HG03196 (cell line): ENCODE results near the gene TRAPPC12.
A peak's percentile ranks its signal among the peaks of the same experiment; 100 is the strongest.
"Not testable (repeated sequence)": the region's sequence is repeated elsewhere in the genome, so short reads cannot be mapped to it uniquely, and the experiment has no call there.

Source experiments
- ATAC-seq: cut with Tn5 transposase; IDR thresholded peaks from one replicate; pipeline ENCODE4 v1.9.1; 2021; ENCODE audit not compliant: unreplicated experiment

TRAPPC12 gene

DNA sequence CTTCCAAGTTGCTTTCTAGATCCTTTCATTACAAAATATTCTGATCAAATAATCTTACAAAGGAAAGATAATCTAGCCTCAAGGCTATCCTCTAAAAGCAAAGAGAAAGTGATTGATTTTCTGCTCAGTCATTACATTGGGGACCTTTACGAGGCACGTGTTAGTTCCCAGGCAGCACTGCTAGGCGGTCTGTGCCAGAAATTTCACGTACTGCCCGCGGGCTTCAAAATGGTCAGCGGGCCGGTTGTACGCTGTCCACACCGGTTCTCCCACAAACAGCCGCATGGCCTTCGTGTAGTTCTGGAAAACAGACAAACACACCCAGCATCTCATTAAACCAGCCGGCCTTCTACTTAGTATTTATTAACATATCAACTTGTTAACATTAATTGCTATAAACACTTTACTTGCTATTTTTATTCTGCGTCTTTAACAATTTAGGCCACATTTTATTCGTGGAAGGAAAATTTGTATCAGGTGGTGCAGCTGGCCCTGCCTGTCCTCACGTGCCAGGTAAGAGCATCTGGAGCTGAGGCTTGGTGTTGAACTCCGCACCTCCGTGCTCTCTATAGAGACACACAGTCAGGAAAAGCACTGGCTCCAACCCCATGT, 119.4 kb downstream of the TRAPPC12 start:
- no peak for ATAC-seq

DNA sequence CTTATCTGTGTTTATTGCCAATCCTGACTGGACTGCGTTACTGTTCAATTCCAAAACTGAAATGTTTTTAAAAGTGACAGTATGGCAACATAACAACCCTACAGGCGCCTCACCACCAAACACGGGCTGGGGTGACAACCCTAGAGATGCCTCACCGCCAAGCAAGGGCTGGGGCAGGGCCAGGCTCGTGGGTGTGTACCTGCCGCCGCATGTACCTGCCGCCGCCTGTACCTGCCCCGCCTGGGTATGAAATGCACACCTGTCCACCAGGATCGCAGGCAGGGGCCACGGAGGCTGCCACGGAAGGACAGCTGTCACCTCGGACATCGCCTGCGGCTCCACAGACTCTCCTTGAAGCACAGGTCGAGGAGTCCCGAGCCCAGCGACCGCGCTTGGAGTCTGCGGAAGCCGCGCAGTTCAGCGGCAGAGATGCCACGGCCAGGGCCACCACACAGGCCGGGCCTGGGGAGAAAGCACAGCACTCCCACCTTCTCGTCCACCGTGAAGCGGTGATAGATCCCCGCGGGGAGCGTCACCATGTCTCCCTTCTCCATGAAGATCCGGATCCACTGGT, 120.9 kb downstream of the TRAPPC12 start:
- no peak for ATAC-seq

DNA sequence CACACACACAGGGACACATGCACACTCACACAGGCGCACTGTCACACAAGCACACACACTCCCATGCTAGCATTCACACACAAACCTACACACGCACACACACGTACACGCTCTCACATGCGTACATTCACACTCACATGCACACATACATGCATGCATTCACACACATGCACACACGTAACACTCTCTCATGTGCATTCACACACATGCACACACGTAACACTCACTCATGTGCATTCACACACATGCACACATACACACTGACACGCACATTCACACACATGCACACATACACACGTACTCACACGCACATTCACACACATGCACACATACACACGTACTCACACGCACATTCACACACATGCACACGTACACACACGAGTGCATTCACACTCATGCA, 123.6 kb downstream of the TRAPPC12 start:
- ATAC-seq = no peak

GRCh38 chr2:3503483-3503882, 124.0 kb downstream of the TRAPPC12 start:
- no peak for ATAC-seq

- ATAC-seq = no peak
Measured at GRCh38 chr2:3504741-3505140, 125.2 kb downstream of the TRAPPC12 start.

GRCh38 chr2:3505771-3506170, 126.3 kb downstream of the TRAPPC12 start:
- no peak for ATAC-seq

DNA sequence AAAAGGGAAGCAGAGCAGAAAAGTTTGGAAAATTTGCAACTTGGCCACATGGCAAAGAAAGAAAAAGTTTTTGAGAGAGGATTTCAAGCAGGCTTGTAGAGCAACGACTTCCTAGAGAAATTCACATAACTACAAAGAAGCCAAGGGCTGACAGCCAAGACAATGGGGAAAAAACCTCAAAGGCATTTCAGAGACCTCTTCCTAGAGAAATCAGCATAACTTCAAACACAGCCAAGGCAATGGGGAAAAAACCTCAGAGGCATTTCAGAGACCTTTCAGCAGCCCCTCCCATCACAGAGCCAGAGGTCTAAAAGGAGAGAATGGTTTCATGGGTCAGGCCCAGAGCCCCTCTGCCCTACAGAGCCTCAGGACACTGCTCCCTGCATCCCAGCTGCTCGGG, 132.6 kb downstream of the TRAPPC12 start:
- no peak for ATAC-seq

- ATAC-seq = no peak
Measured at GRCh38 chr2:3513026-3513810, 133.7 kb downstream of the TRAPPC12 start.

- ATAC-seq = not testable (repeated sequence)
Measured at GRCh38 chr2:3515438-3515837, 135.9 kb downstream of the TRAPPC12 start.

DNA sequence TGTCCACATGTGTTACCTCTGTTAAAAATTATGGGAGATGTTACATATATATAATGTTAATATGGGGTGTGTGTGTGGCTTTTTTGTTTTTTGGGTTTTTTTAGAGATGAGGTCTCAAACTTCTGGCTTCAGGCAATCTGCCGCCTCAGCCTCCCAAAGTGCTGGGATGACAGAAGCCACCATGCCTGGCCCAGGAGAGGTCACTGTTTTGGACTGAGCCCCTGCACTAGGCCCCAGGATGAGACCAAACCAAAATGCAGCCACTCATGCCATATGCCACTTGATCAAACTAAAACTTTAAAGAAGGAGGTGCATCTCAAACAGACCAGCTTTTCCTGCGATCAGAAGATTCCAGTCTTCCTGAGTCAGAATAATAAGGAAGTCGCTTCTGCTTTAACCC, 137.3 kb downstream of the TRAPPC12 start:
- no peak for ATAC-seq

GRCh38 chr2:3517948-3518495, 138.5 kb downstream of the TRAPPC12 start:
- ATAC-seq = no peak

DNA sequence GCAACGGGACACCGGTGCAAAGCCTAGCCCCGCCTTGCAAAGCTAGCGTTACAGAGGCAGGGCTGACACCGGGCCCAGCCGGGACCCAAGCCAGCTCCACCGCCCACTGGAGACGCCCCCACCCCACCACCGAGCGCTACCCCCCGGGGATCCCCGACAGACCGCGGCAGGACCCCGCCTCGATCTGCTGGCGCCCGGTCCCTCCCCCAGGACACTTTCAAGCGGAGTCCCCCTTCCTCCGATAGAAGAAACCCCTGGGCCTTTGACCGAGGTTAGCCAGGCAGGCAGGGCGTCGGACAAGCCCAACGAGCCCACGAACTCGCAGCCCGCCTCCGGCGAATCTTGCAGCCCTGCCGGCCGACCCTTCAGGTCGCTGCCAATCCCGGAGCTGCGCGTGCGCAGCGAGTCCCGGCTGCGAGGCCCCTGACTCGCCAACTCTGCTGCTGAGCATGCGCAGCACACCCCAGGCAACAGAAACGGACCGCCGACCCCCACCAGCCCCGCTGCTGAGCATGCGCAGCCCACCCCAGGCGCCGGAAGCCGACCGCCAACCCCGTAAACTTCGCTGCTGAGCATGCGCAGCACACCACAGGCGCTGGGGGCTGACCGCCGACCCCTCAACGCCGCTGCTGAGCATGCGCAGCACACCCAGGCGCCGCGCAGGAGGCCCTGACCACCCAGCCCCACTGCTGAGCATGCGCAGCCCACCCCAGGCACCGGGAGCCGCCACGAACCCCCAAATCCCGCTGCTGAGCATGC, 139.2 kb downstream of the TRAPPC12 start:
- peak; percentile 84 for ATAC-seq

DNA sequence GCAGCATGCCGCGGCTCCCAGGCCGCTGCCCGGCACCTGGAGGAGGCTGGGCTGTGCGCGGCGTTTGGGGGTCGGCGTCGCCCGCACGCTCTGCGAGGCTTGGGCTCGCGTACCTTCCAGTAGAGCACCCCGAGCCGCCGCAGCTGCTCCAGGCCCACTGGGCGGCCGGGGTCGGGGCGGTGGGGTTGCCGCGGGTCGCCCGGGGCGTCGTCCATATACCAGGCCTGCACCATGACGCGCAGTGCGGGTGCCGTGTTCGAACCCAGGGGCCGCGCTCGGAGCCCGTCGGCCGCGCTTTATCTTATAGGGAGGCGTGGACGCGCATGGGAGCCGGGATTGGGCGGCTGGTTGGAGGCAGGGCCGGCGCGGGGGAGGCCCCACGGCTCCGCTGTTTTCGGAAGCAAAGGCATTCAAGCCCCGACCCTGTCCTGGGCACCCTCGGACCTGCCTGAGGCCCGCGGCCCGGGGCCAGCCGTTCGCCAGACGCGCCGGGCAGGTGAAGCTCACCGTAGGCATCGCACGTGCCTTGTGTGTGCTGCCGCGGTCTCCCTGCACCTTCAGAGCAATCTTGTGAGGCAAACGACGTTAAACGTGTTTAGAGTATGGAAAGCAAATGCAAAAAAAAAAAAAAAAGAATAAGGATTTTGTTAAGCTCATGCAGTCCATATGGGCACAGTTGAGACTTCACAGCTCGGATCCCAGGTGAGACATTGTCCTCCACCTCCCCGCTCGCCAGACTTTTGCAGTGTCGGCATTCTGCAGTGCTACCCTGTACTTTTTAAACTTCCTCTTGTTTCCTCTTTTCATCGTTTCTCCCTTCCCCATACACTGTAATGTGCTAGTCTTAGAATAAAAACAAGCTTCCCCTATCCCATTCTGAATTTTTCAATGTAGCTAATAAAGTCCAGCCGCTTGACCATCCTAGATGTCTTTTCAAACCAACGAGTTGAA, 140.0 kb downstream of the TRAPPC12 start, which contains the start of gene ADI1:
ADI1 (minus strand) TSS at position 277 of the 951 bp plus-strand sequence; CDS start at position 233, 44 bp downstream.
- peak; percentile 68 for ATAC-seq

DNA sequence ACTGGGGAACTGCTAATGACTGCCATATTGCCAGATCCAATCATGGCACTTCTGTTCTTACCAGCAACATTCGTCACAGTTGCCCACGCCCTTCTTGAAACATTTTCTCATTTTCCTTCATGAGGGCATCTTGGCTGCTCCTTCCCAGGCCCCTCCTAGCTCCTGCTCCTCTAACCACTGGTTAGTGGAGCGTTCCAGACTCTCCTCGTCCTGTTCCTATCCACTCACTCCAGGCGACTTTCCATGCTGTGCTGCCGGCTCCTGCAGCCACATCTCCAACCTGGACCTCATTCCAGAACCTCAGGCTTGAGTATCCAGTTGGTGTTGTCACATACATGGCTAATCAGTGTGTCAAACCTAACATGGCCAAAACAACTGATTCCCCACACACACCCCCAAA, 141.1 kb downstream of the TRAPPC12 start:
- ATAC-seq = no peak

DNA sequence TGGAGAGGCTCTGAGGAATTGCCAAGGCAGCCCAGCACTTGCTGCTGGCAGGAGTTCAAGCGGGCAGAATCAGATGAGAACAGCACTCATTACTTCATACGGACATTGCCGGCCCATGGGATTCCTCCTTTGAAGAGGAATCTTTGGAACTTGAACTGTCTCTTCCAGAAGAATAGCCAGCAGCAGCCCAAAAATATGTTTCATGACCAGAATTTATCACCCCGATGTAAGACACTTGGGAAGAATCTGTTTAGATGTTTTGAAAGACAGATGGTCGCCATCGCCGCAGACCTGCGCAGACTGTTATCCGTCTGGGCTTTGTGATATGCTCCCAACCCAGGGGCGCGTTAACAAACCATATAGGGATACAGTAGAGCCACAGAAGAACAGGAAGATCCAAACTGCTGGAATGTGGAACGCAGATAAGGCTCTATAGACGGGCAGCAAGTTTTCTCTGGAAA, 143.5 kb downstream of the TRAPPC12 start:
- ATAC-seq = no peak

- ATAC-seq = no peak
Measured at GRCh38 chr2:3523551-3524041, 144.1 kb downstream of the TRAPPC12 start.

- no peak for ATAC-seq
Measured at GRCh38 chr2:3526871-3527270, 147.4 kb downstream of the TRAPPC12 start.

DNA sequence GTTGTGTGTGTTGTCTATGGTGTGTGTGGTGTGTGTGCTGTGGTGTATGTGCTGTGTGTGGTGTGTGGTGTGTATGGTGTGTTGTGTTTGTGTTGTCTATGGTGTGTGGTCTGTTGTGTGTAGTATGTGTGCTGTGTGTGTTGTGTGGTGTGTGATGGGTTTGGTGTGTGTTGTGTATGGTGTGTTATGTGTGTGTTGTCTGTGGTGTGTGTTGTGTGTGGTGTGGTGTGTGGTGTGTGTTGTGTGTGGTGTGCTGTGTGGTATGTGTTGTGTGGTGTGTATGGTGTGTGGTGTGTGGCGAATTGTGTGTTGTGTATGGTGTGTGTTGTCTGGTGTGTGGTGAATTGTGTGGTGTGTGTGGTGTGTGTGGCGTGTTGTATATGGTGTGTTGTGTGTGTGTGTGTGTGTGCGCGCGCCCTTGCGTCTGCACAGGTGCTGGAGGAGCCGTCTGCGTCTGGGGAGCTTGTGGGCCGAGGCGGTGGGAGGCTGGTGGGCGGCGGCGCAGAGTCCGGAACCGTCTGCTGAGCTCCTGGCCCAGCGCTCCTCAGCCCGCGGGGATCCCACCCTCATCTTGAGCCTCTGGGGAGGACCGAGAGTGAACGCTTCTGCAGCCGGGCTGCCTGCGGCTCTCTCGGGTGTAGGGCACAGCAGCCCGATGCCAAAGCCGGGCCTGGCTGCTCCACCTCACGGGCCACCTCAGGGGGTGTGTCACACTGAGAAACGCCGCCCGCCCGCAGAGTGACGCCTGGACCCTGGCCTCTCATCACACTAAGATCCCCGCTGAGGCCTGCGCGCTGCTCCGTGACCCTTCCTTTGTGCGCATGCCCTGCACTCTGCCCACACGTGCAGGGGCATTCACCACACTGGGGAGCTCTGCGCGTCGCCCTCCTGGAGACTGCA, 148.6 kb downstream of the TRAPPC12 start:
- ATAC-seq = no peak
